H9 (cell line): Measurements from ENCODE around the gene GRAMD1B. TPM values are rescaled to one million over a fixed set of nuclear protein-coding genes. Genes with fewer than 3 reads are reported as not detected.
A peak's percentile ranks its signal among the peaks of the same experiment; 100 is the strongest.

Experiments used
- DNase-seq: peaks from one replicate; pipeline ENCODE4 v3.0.0-alpha.2; 2017
- H2AFZ ChIP-seq: one replicate; pipeline ENCODE4 v1.6.1; 2013; ENCODE audit warnings: mild to moderate bottlenecking, low read length, control low read depth, moderate library complexity
- H2AK5ac ChIP-seq: 2 replicates; pipeline ENCODE4 v1.6.1; 2013; ENCODE audit warnings: low read length, control low read depth, mixed read lengths; ENCODE audit not compliant: insufficient read length
- H2BK120ac ChIP-seq: one replicate; pipeline ENCODE4 v1.6.1; 2013; ENCODE audit warnings: low read depth, mild to moderate bottlenecking, low read length, control low read depth, inconsistent platforms; ENCODE audit not compliant: poor library complexity, severe bottlenecking
- H2BK12ac ChIP-seq: 2 replicates; pipeline ENCODE4 v1.6.1; 2013; ENCODE audit warnings: low read length, control low read depth, mixed read lengths, low read depth; ENCODE audit not compliant: insufficient read length
- H2BK15ac ChIP-seq: 2 replicates; pipeline ENCODE4 v1.6.1; 2013; ENCODE audit warnings: low read depth, low read length, control low read depth
- H2BK20ac ChIP-seq: one replicate; pipeline ENCODE4 v1.6.1; 2013; ENCODE audit warnings: low read depth, mild to moderate bottlenecking, low read length, control low read depth, inconsistent platforms; ENCODE audit not compliant: poor library complexity, severe bottlenecking
- H2BK5ac ChIP-seq: 2 replicates; pipeline ENCODE4 v1.6.1; 2013; ENCODE audit warnings: low read length, control low read depth, mixed read lengths; ENCODE audit not compliant: insufficient read length
- H3K14ac ChIP-seq: 2 replicates; pipeline ENCODE4 v1.6.1; 2013; ENCODE audit warnings: low read length, control low read depth; ENCODE audit not compliant: insufficient read depth
- H3K18ac ChIP-seq: 2 replicates; pipeline ENCODE4 v1.6.1; 2013; ENCODE audit warnings: low read depth, mild to moderate bottlenecking, mixed read lengths, low read length, control low read depth; ENCODE audit not compliant: insufficient read length
- H3K23ac ChIP-seq: 2 replicates; pipeline ENCODE4 v1.6.1; 2013; ENCODE audit warnings: low read length, control low read depth, mixed read lengths, low read depth; ENCODE audit not compliant: insufficient read length
- H3K23me2 ChIP-seq: 2 replicates; pipeline ENCODE4 v1.6.1; 2013; ENCODE audit warnings: low read depth, mild to moderate bottlenecking, mixed read lengths, low read length, control low read depth; ENCODE audit not compliant: insufficient read length, poor library complexity, severe bottlenecking
- H3K27ac ChIP-seq: 2 replicates; pipeline ENCODE4 v1.5.1; 2013; ENCODE audit warnings: low read length, control low read depth, mixed read lengths, low read depth; ENCODE audit not compliant: insufficient read length
- H3K27me3 ChIP-seq: 2 replicates; pipeline ENCODE4 v1.6.1; 2013; ENCODE audit warnings: low read length, control low read depth, inconsistent platforms; ENCODE audit not compliant: insufficient read depth
- H3K4ac ChIP-seq: 2 replicates; pipeline ENCODE4 v1.6.1; 2013; ENCODE audit warnings: low read depth, mild to moderate bottlenecking, control low read depth, inconsistent platforms, low read length, moderate library complexity
- H3K4me1 ChIP-seq: 2 replicates; pipeline ENCODE4 v1.6.1; 2013; ENCODE audit warnings: low read length, control low read depth, inconsistent platforms; ENCODE audit not compliant: insufficient read depth
- H3K4me2 ChIP-seq: 2 replicates; pipeline ENCODE4 v1.6.1; 2013; ENCODE audit warnings: low read length, control low read depth, mixed read lengths; ENCODE audit not compliant: insufficient read length, insufficient read depth
- H3K56ac ChIP-seq: 2 replicates; pipeline ENCODE4 v1.6.1; 2013; ENCODE audit warnings: low read depth, mild to moderate bottlenecking, mixed read lengths, low read length, control low read depth; ENCODE audit not compliant: insufficient read length
- H3K79me1 ChIP-seq: 2 replicates; pipeline ENCODE4 v1.6.1; 2013; ENCODE audit warnings: low read depth, mild to moderate bottlenecking, moderate library complexity, low read length, control low read depth, inconsistent platforms; ENCODE audit not compliant: insufficient read depth, poor library complexity, severe bottlenecking
- H3K79me2 ChIP-seq: 2 replicates; pipeline ENCODE4 v1.6.1; 2013; ENCODE audit warnings: low read length, control low read depth, inconsistent platforms; ENCODE audit not compliant: insufficient read depth
- H3K9ac ChIP-seq: 2 replicates; pipeline ENCODE4 v1.6.1; 2013; ENCODE audit warnings: low read length, control low read depth, mixed read lengths; ENCODE audit not compliant: insufficient read length; ENCODE audit errors: extremely low read depth
- H3K9me3 ChIP-seq: one replicate; pipeline ENCODE4 v1.6.1; 2013; ENCODE audit warnings: low read depth, low read length, inconsistent platforms; ENCODE audit not compliant: control insufficient read depth
- H3T11ph ChIP-seq: one replicate; pipeline ENCODE4 v1.6.1; 2013; ENCODE audit warnings: mild to moderate bottlenecking, low read length, control low read depth, inconsistent platforms
- H4K20me1 ChIP-seq: one replicate; pipeline ENCODE4 v1.6.1; 2013; ENCODE audit not compliant: control insufficient read depth, insufficient read length, insufficient read depth
- H4K5ac ChIP-seq: 2 replicates; pipeline ENCODE4 v1.6.1; 2013; ENCODE audit warnings: low read depth, mild to moderate bottlenecking, mixed read lengths, low read length, control low read depth; ENCODE audit not compliant: insufficient read length
- H4K8ac ChIP-seq: replicated peaks from 2 replicates; pipeline ENCODE4 v1.6.1; 2013; ENCODE audit warnings: low read length, control low read depth, mixed read lengths, low read depth; ENCODE audit not compliant: insufficient read length
- H4K91ac ChIP-seq: 2 replicates; pipeline ENCODE4 v1.6.1; 2013; ENCODE audit warnings: low read depth, mild to moderate bottlenecking, moderate library complexity, mixed read lengths, low read length, control low read depth; ENCODE audit not compliant: insufficient read length
- H3K27ac Mint-ChIP-seq, 3 experiments: 2 replicates in 2 of 3; 3 replicates in 1 of 3; pipeline ENCODE4 v1.8.0; 2020 to 2021; ENCODE audit warnings: mixed read lengths in 3 of 3, mild to moderate bottlenecking in 1 of 3, moderate library complexity in 1 of 3
- H3K27me3 Mint-ChIP-seq: 2 replicates; pipeline ENCODE4 v1.8.0; 2021; ENCODE audit warnings: low read depth, mild to moderate bottlenecking, moderate library complexity, mixed read lengths
- H3K36me3 Mint-ChIP-seq, 3 experiments: 2 replicates in 2 of 3; 3 replicates in 1 of 3; pipeline ENCODE4 v1.8.0; 2020 to 2021; ENCODE audit warnings: low read depth in 3 of 3, mixed read lengths in 3 of 3; ENCODE audit not compliant: insufficient read depth in 1 of 3
- H3K4me1 Mint-ChIP-seq, 2 experiments: 2 replicates each; pipeline ENCODE4 v1.8.0; 2020; ENCODE audit warnings: mixed read lengths in 2 of 2
- H3K4me3 Mint-ChIP-seq, 2 experiments: 2 replicates in 1 of 2; 3 replicates in 1 of 2; pipeline ENCODE4 v1.8.0; 2020 to 2021; ENCODE audit warnings: mild to moderate bottlenecking in 2 of 2, mixed read lengths in 2 of 2, moderate library complexity in 1 of 2
- H3K9me3 Mint-ChIP-seq, 2 experiments: 2 replicates in 1 of 2; 3 replicates in 1 of 2; pipeline ENCODE4 v1.8.0; 2020; ENCODE audit warnings: mild to moderate bottlenecking in 2 of 2, mixed read lengths in 2 of 2, moderate library complexity in 1 of 2
- CTCF ChIP-seq: fragments of 200-600 bp; sonication (generic); conservative IDR thresholded peaks from 3 replicates; pipeline ENCODE4 v1.8.0; 2021; ENCODE audit warnings: antibody characterized with exemption, mild to moderate bottlenecking
- WGBS: extraction: QIAGEN DNeasy Blood & Tissue Kit; methylation state at CpG from one replicate; pipeline ENCODE4 v1.1.7; 2013; ENCODE audit warnings: missing lambda C conversion rate, low lambda C conversion rate, mixed read lengths; ENCODE audit not compliant: insufficient read length; ENCODE audit errors: extremely low coverage; 5-methylcytosine and 5-hydroxymethylcytosine counted together
- total RNA-seq: library from RNA; stranded (reverse); gene quantifications from 2 replicates; pipeline ENCODE4 v1.2.1, GENCODE V29; 2021

GRAMD1B gene
- total RNA-seq, 1 experiment from 2014 or later = 25.9 TPM

GRCh38 chr11:123525097-123525496, 95.0 kb downstream of the GRAMD1B start:
- H2BK15ac ChIP-seq = no peak overlapping the region
- no peak overlapping the region for H2AFZ ChIP-seq
- H3K9ac ChIP-seq = no peak overlapping the region
- no peak overlapping the region for H3K4ac ChIP-seq
- Mint-ChIP-seq H3K27ac (peak overlapping the region in 2 of 3 experiments; percentile 67 to 87; a peak in 3 of 7 replicates), H3K4me3 (peak overlapping the region in 1 of 2 experiments; percentile 49; a peak in 2 of 5 replicates), H3K36me3 (peaks cover 0 to 4% (median 0%) of the 10 kb centered on the region in 3 experiments; a peak in 3 of 7 replicates), H3K27me3 (no peaks in the 10 kb centered on the region; the same call in 1 of the 2 replicates), H3K9me3 (no peaks in the 10 kb centered on the region), H3K4me1 (peaks cover 45 to 49% of the 10 kb centered on the region in 2 experiments)
- no peaks in the 10 kb centered on the region for H4K20me1 ChIP-seq
- no peak overlapping the region for H3K56ac ChIP-seq
- no CpG with 5 or more reads among the region's 7 CpGs for WGBS
- H3K79me2 ChIP-seq = no peaks in the 10 kb centered on the region
- no peaks in the 10 kb centered on the region for H3K23me2 ChIP-seq
- no peak overlapping the region for H3T11ph ChIP-seq
- H4K8ac ChIP-seq = no peak overlapping the region
- TF ChIP-seq CTCF = no peak
- H3K9me3 ChIP-seq = no peaks in the 10 kb centered on the region
- H2BK12ac ChIP-seq = no peak overlapping the region
- H2BK20ac ChIP-seq = no peak overlapping the region
- peaks cover 6% of the 10 kb centered on the region; the same call in 1 of the 2 replicates for H3K4me1 ChIP-seq
- no peak for DNase-seq
- H3K27me3 ChIP-seq = no peaks in the 10 kb centered on the region
- H3K18ac ChIP-seq = no peak overlapping the region
- H2BK120ac ChIP-seq = no peak overlapping the region
- no peak overlapping the region for H4K91ac ChIP-seq
- no peak overlapping the region for H2AK5ac ChIP-seq
- no peak overlapping the region for H3K23ac ChIP-seq
- no peak overlapping the region for H3K4me2 ChIP-seq
- H3K79me1 ChIP-seq = no peaks in the 10 kb centered on the region
- H3K14ac ChIP-seq = 0 out of 2 replicates have a peak overlapping the region, but pooled peaks have one; percentile 1
- no peak overlapping the region for H2BK5ac ChIP-seq
- H4K5ac ChIP-seq = no peak overlapping the region
- no peak overlapping the region for H3K27ac ChIP-seq
